ENCODE data around the gene TMEM242.

Gene TMEM242

DNA sequence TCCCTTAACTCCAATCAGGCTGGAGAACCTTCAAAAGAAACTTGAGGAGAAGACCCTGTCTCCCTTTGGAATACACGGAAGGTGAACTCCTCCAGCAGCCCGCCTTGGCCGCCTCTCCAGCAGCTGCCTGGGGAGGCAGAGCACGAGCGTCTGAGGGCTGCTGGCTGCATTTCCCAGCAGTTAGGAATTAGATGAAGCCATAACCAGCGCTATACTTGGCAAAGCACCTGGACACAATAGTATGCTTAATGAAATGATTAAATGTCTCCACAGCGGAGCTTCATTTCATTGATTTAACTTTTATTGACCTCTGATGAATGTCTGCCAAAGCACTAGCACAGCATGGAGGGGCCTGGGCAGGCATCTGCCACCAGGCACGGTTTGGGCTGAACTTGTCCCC is 73.5 kb downstream of the TMEM242 start:
- DNase-seq (ENCODE audit: low read depth, low spot score), result no peak

DNA sequence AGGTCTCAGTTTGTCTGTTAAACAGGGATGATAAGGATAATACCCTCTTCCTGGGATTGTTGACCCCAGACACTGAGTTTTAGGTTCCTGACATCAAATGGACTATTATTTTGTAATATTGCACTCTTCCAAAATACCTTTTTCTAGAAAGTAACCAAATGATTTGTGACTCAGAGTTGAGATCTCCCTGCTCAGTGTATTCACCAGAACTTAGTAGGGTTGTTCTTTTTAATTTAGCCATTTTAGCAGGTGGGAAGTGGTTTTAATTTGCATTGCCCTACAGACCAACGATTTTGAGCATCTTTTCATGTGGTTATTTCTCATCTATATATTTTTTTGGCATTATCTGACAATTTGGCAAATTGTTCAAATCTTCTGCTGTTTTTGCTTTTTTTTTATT is 75.1 kb downstream of the TMEM242 start:
- DNase-seq (ENCODE audit: low read depth, low spot score), result no peak

DNA sequence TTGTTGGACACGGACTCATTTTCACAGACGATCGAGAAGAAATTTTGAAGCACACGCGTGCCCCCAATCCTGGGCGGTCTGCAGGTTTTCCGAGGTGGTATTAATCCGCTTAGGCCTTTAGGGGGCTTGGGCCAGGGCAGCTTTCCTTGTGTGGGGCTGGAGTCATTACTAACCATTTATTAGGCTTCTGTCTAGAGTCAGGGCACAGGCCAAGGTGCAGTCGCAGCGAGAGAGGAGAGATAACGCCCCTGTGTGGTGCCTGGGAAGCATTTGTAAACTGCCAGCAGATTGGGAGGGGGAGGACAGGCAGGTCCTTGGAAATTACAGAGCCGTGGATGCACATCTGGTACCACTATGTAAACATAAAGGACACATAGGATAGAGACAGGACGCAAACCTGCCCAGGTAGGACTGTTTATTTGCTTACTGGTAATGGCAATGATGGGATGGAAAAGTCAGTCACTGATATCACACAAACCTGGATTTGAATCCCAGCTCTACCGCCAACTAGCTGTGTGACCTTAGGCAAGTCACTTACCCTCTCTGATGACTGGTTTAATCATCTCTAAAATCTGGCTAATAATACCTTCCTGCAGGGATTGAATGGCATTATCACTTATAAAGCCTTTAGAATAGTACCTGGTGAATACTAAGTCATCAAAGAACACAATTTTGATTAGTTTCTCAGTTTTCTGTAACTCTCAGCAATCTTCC is 76.4 kb downstream of the TMEM242 start:
- no peak for DNase-seq (ENCODE audit: low read depth, low spot score)

DNA sequence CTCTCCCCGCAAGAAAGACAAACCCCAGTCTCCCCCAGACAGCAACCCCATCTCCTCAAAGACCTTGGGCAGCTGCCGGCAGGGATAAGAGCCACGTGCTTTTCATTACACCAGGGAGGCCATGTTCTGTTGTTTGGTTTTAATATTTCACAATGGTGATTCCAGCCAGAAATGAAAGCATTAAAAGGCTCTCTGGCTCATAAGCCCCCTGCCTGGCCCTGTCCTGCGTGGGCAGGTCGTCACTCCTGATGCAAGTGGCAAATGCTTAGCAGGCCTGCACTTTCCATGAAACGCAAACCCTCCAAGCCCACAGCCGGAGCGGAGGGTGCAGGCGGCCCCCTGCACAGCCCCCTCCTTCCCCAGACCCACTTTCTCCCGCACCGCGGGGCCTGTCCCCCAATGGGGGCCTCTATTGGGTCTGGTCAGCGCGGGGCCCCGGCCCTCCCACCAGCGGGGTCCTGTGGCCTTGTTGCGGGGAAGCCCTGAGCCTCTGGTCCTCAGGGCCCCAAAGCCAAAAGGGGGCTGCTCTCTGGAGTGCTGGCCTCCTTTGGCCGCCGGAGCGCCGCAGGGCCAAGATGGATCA is 77.2 kb downstream of the TMEM242 start:
- no peak for DNase-seq (ENCODE audit: low read depth, low spot score)

DNA sequence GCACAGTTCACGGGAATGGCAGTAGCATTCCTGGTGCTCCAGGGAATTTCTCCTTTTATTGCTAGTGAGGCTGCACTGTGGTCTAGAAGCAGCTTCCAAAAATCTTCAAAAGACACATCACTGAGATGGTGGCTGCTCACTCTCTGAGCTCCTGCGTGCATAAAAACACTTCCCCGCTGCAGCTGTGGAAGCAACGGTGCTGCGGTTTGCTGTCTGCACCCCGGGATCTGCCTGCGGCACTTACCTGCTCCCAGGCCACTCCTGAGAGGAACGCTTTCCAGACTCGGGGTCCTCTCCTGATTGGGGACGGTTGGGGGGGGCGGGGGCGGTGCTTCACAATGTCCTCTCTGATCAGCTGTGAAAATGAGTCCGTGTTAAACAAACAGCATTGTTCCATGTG is 77.9 kb downstream of the TMEM242 start:
- DNase-seq (ENCODE audit: low read depth, low spot score), result no peak

DNA sequence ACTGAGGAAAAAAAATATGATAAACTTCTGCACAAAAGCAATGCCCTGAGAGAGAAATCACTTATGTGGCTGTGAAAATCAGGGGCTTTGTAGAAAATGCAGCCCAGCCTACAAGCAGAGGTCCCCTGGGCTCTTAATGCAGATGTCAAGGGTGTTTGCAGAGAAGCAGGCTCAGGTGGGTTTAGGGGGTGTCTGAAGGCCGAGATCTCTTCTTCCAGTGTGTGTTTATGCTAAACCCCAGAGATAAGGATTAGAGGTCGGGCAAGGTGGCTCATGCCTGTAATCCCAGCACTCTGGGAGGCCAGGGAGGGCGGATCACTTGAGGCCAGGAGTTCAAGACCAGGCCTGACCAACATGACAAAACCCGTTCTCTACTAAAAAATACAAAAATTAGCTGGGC is 78.5 kb downstream of the TMEM242 start:
- DNase-seq (ENCODE audit: low read depth, low spot score), result no peak

DNA sequence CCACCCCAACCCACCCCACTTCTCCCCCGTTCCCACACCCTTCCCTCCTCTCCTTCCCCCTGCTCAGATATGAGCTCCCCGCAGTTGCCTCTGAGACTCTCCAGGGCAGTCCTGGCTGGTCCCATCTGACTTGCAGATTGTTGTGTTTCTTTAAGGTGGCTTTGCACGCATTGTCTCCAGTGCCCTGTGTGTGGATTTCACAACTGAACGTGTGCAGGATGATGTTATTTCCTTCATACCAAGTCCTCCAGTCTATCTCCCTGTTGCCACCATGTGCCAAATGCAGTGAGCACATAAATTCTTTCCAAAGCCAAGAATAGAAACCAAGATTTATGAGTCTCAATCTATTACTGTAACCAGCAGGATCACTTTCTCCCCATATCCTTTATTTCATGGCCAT is 79.1 kb downstream of the TMEM242 start:
- no peak for DNase-seq (ENCODE audit: low read depth, low spot score)

DNA sequence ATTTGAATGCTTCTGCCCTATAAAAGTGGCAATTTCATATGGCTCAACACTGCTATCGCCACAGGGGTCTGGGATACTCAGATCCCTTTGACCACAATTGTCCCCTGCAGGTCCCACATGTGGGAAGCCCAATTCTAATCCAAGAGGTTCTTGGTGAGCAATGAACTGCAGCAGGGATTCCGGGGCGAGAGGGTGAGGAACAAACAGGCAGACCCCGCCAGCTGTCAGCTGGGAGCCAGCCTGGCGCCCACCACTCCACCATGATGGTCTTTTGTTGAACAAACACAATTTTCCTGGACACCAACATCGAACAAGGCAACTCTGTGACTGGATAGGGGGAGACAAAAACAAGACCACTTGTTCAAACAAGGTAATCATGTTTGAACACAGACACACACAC is 80.5 kb downstream of the TMEM242 start:
- DNase-seq (ENCODE audit: low read depth, low spot score), result no peak

DNA sequence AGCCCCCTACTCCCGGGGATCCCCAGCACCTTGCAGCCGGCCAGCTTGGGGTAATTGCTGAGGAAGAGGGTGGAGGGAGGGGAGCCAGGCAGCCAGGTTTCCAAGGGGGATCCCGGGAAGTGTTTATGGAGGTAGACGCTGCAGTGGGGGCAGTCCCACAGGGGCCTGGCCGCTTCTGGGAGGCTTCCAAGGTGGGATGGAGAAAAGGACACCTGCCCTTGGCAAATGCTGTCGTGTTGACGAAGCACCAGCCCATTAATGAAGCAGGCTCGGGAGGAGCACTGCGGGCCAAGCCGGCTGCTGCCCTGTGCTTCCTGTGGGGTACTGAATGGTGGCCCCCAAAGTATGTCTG is 82.4 kb downstream of the TMEM242 start:
- DNase-seq (ENCODE audit: low read depth, low spot score), result no peak

DNA sequence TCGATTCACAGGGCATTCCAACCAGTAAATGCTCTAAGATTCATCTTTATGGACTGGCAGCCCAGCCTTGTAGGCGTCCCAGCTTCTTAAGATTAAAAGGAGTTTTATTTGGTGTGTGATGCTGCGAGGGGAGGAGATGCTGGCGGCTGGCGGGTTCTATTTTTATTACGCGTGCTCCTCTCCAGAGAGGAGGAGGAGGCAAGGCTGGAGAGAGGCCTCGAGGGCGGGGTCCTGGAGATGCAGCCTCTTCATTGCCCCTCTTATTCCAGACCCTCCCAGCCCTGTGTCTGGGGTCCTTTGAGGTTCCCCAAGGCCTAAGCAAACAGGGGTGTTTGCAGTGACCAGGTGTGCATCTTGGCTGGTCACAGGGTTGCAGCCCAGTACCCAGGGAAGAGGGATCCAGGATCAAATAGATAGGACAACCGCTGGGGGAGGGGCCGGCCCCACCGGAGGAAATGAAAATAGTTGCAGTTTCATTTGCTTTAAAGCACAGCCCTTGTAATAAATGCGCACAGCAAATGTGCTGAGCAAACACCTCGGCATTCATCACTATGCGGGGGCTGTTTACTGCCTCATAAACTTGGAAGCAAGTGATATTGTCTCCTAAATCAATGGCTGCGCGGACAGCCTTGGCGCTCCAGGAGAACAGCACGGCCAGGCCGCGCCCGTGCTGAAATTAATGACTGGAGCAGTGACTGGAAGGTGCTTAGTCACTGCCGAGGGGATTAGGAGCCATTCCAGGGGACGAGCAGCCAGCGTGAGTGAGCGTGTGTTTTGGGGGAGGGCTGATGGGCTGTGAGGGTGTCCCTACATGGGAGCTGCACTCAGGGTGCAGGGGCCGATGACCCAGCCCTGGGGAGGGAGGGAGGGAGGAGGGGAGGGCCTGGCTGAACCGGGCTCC is 83.0 kb downstream of the TMEM242 start:
- no peak for DNase-seq (ENCODE audit: low read depth, low spot score)

DNA sequence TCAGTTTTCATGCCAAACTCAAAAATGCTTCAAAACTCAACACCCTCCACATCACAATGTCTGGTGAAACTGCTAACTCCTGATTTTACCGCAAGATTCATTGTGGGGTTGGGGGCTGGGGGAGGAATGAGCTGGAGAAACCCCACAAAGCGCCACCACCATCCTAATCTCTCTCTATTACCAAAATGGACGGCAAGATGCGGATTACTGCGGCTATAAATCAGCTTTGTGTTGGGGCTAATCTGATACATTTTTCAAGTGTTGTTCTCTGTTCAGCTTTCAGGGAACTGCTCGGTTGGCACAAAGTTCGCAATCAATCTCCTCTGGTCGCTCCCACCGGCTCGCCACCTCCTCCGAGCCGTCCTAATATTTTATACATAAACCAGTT is 83.7 kb downstream of the TMEM242 start:
- DNase-seq (ENCODE audit: low read depth, low spot score), result no peak
